ENCODE data around the gene SAPCD2. TPM values are rescaled to one million over a fixed set of nuclear protein-coding genes. Genes with fewer than 3 reads are reported as not detected.

Gene SAPCD2
- total and polyA plus RNA-seq, 2 of the 4 experiments (the other 2 are of a cell fraction), result 3.4 to 4.9 TPM

GRCh38 chr9:137097761-137098462, 27.6 kb upstream of the SAPCD2 start:
- Histone ChIP-seq H3K9me1 (ENCODE audit: insufficient read depth, low read length) (peaks cover 2% of the 10 kb centered on the region; the same call in 1 of the 2 replicates), H4K5ac (ENCODE audit: low read depth, low read length) (no peak overlapping the region), H2BK15ac (ENCODE audit: low read depth, low read length) (no peak overlapping the region), H3K4me3 (ENCODE audit: insufficient read depth, low read depth, low read length) (no peak overlapping the region), H3K9ac (ENCODE audit: low read depth, low read length) (no peak overlapping the region), H2BK5ac (ENCODE audit: low read depth, low read length, poor library complexity, severe bottlenecking) (no peak overlapping the region), H3K18ac (ENCODE audit: low read depth, low read length) (no peak overlapping the region), H3K14ac (replicated peaks; ENCODE audit: low read depth, low read length) (no peak overlapping the region), H3K4ac (ENCODE audit: low read depth, low read length) (no peak overlapping the region), H2AK9ac (replicated peaks; ENCODE audit: low read depth, low read length, poor library complexity) (no peak overlapping the region), H4K8ac (ENCODE audit: low read depth in 2 of 2, low read length in 2 of 2) (no peak overlapping the region), H3K36me3 (ENCODE audit: control insufficient read depth, insufficient read depth, low read length) (peaks cover 59% of the 10 kb centered on the region), H2BK120ac (ENCODE audit: low read depth, low read length) (no peak overlapping the region), H3K9me3 (ENCODE audit: control insufficient read depth, insufficient read depth, low read length) (no peaks in the 10 kb centered on the region; the same call in 1 of the 2 replicates), H2AK5ac (ENCODE audit: low read depth, low read length) (no peak overlapping the region), H3K79me1 (ENCODE audit: low read depth in 1 of 2, low read length in 2 of 2) (peaks cover 0 to 14% of the 10 kb centered on the region in 2 experiments; a peak in 3 of 4 replicates), H3K27me3 (ENCODE audit: control insufficient read depth, insufficient read depth, low read length) (no peaks in the 10 kb centered on the region), H2BK20ac (ENCODE audit: low read depth, low read length) (no peak overlapping the region), H3K4me1 (ENCODE audit: control insufficient read depth, insufficient read depth, low read length) (no peaks in the 10 kb centered on the region), H2AFZ (replicated peaks; ENCODE audit: low read length, poor library complexity) (no peak overlapping the region), H4K20me1 (ENCODE audit: insufficient read depth, low read length) (peaks cover 5% of the 10 kb centered on the region), H3K4me2 (ENCODE audit: low read depth, low read length) (no peak overlapping the region), H3K56ac (ENCODE audit: extremely low read depth, insufficient read depth, low read length) (no peak overlapping the region), H4K91ac (ENCODE audit: insufficient read depth, low read depth, low read length) (no peak overlapping the region), H3K27ac (ENCODE audit: insufficient read depth, low read length) (no peak overlapping the region), H3K23ac (ENCODE audit: low read depth, low read length) (no peak overlapping the region)
- in situ Hi-C loops (cut with MboI; ENCODE audit: low sequenced_read_pairs), result no loop called here
- 81% methylated on average over 8 of the region's 20 CpGs; no CpG with 5 or more reads in 1 of the 2 experiments for WGBS, 2 experiments (ENCODE audit: extremely low coverage in 2 of 2, insufficient read length in 1 of 2)
- ChIA-PET POLR2A (ENCODE audit: unreplicated experiment) (no interaction called here), CTCF (no interaction called here)
- BruUV-seq (replicated peaks), result no TSS peak
- no peak for TF ChIP-seq NFE2L2 (IDR thresholded peaks at IDR 0.05; ENCODE audit: low read depth, low read length)
- TF ChIP-seq, protein P1, sequence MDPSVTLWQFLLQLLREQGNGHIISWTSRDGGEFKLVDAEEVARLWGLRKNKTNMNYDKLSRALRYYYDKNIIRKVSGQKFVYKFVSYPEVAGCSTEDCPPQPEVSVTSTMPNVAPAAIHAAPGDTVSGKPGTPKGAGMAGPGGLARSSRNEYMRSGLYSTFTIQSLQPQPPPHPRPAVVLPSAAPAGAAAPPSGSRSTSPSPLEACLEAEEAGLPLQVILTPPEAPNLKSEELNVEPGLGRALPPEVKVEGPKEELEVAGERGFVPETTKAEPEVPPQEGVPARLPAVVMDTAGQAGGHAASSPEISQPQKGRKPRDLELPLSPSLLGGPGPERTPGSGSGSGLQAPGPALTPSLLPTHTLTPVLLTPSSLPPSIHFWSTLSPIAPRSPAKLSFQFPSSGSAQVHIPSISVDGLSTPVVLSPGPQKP (IDR thresholded peaks at IDR 0.05; ENCODE audit: borderline replicate concordance, low read depth, low read length), result no peak
- no peak for TF ChIP-seq SMC3 (IDR thresholded peaks at IDR 0.05; ENCODE audit: low read depth, low read length)
- no peak for TF ChIP-seq CEBPB (IDR thresholded peaks at IDR 0.05; ENCODE audit: low read depth, low read length)
- no peak for TF ChIP-seq MAFK (IDR thresholded peaks at IDR 0.05; ENCODE audit: low read depth, low read length)
- TF ChIP-seq MXI1 (IDR thresholded peaks at IDR 0.05; ENCODE audit: borderline replicate concordance, low read depth, low read length), result no peak
- TF ChIP-seq CHD1 (IDR thresholded peaks at IDR 0.05; ENCODE audit: low read depth, low read length), result no peak
- TF ChIP-seq, protein P2, sequence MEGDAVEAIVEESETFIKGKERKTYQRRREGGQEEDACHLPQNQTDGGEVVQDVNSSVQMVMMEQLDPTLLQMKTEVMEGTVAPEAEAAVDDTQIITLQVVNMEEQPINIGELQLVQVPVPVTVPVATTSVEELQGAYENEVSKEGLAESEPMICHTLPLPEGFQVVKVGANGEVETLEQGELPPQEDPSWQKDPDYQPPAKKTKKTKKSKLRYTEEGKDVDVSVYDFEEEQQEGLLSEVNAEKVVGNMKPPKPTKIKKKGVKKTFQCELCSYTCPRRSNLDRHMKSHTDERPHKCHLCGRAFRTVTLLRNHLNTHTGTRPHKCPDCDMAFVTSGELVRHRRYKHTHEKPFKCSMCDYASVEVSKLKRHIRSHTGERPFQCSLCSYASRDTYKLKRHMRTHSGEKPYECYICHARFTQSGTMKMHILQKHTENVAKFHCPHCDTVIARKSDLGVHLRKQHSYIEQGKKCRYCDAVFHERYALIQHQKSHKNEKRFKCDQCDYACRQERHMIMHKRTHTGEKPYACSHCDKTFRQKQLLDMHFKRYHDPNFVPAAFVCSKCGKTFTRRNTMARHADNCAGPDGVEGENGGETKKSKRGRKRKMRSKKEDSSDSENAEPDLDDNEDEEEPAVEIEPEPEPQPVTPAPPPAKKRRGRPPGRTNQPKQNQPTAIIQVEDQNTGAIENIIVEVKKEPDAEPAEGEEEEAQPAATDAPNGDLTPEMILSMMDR (conservative IDR thresholded peaks at IDR 0.05; ENCODE audit: low read depth, low read length), result no peak
- TF ChIP-seq, protein P3, sequence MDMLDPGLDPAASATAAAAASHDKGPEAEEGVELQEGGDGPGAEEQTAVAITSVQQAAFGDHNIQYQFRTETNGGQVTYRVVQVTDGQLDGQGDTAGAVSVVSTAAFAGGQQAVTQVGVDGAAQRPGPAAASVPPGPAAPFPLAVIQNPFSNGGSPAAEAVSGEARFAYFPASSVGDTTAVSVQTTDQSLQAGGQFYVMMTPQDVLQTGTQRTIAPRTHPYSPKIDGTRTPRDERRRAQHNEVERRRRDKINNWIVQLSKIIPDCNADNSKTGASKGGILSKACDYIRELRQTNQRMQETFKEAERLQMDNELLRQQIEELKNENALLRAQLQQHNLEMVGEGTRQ (IDR thresholded peaks at IDR 0.05; ENCODE audit: low read depth, low read length), result no peak
- TF ChIP-seq MAZ (IDR thresholded peaks at IDR 0.05; ENCODE audit: borderline replicate concordance, low read depth, low read length), result no peak
- TF ChIP-seq RAD21 (IDR thresholded peaks at IDR 0.05; ENCODE audit: low read length), result no peak
- TF ChIP-seq BHLHE40 (IDR thresholded peaks at IDR 0.05; ENCODE audit: low read depth, low read length), result no peak
- no peak for TF ChIP-seq POLR2A (IDR thresholded peaks at IDR 0.05; ENCODE audit: low read depth, low read length)
- intact Hi-C loops (cut with micrococcal nuclease), result no loop called here
- no peak for DNase-seq
- ATAC-seq (ENCODE audit: low read depth), result no peak
- dilution Hi-C loops (cut with HindIII; ENCODE audit: low sequenced_read_pairs, unreplicated experiment), result no loop called here
